Stomach (tissue), 4 donors: Measurements from ENCODE around the gene GCK.

Source experiments
- CTCF ChIP-seq, 7 experiments: fragments of 450-650 bp in 4 of 7; fragments of 200-600 bp in 3 of 7; sonication (generic) in 3 of 7; IDR thresholded peaks; one replicate each; pipeline ENCODE4 v1.5.1; 2016 to 2019; ENCODE audit warnings: antibody characterized with exemption in 7 of 7, control low read depth in 2 of 7, mild to moderate bottlenecking in 1 of 7
- POLR2A ChIP-seq, 4 donors: fragments of 450-650 bp; IDR thresholded peaks; one replicate each; pipeline ENCODE4 v1.6.1; 2016; ENCODE audit warnings: antibody characterized with exemption in 4 of 4, control low read depth in 2 of 4, mild to moderate bottlenecking in 1 of 4, moderate library complexity in 1 of 4
- POLR2AphosphoS5 ChIP-seq, 3 donors: sonication (generic); formaldehyde crosslinking; IDR thresholded peaks; one replicate each; pipeline ENCODE4 v1.6.1; 2016; ENCODE audit warnings: antibody characterized with exemption in 3 of 3

- TF ChIP-seq CTCF (IDR thresholded peaks at IDR 0.05) (no peak), POLR2AphosphoS5 (IDR thresholded peaks at IDR 0.05) (no peak), POLR2A (IDR thresholded peaks at IDR 0.05) (no peak)
These were observed 8.6 kb downstream of the GCK start for GRCh38 chr7:44180631-44181030.
